CD14-positive monocyte (primary cell): ENCODE data around the gene MAML3. TPM values are rescaled to one million over a fixed set of nuclear protein-coding genes. Genes with fewer than 3 reads are reported as not detected.

Experiments used
- DNase-seq, 3 donors: peaks; one replicate each; pipeline ENCODE4 v3.0.0-alpha.2; 2011 to 2022
- H2AFZ ChIP-seq: 2 replicates; pipeline ENCODE4 v1.6.0; 2012; ENCODE audit warnings: mild to moderate bottlenecking, low read depth, low read length, inconsistent platforms; ENCODE audit not compliant: insufficient read depth, poor library complexity, severe bottlenecking
- H3K27ac ChIP-seq, 2 donors: 1 replicate in 1 of 2; 2 replicates in 1 of 2; pipeline ENCODE4 v1.5.1; 2012 to 2013; ENCODE audit warnings: low read length in 2 of 2, control low read depth in 1 of 2, inconsistent platforms in 1 of 2, low read depth in 1 of 2, mild to moderate bottlenecking in 1 of 2
- H3K27me3 ChIP-seq, 2 donors: one replicate each; pipeline versions ENCODE4 v1.6.0 to v1.6.1; 2011 to 2013; ENCODE audit warnings: low read length in 2 of 2; ENCODE audit not compliant: control insufficient read depth in 2 of 2, insufficient read depth in 2 of 2
- H3K36me3 ChIP-seq, 2 donors: replicated peaks in 1 of 2; 1 replicate in 1 of 2; 2 replicates in 1 of 2; pipeline versions ENCODE4 v1.5.1 to v1.6.1; 2012 to 2013; ENCODE audit warnings: low read length in 2 of 2, control low read depth in 1 of 2, inconsistent platforms in 1 of 2, mild to moderate bottlenecking in 1 of 2; ENCODE audit not compliant: insufficient read depth in 2 of 2, control insufficient read depth in 1 of 2
- H3K4me1 ChIP-seq, 2 donors: 1 replicate in 1 of 2; 2 replicates in 1 of 2; pipeline versions ENCODE4 v1.5.1 to v1.6.1; 2012 to 2013; ENCODE audit warnings: low read length in 2 of 2, control low read depth in 1 of 2, inconsistent platforms in 1 of 2, mild to moderate bottlenecking in 1 of 2, moderate library complexity in 1 of 2; ENCODE audit not compliant: insufficient read depth in 2 of 2, control insufficient read depth in 1 of 2
- H3K4me2 ChIP-seq: replicated peaks from 2 replicates; pipeline ENCODE3; 2012; ENCODE audit warnings: low read length, moderate library complexity, mild to moderate bottlenecking; ENCODE audit not compliant: poor library complexity, severe bottlenecking; ENCODE audit errors: extremely low read depth
- H3K4me3 ChIP-seq, 3 experiments: fragments of 200-600 bp in 1 of 3; sonication (generic) in 1 of 3; replicated peaks in 1 of 3; 1 replicate in 2 of 3; 2 replicates in 1 of 3; pipeline ENCODE4 v1.5.1; 2011 to 2013; ENCODE audit warnings: low read length in 3 of 3, mild to moderate bottlenecking in 3 of 3, control low read depth in 2 of 3, low read depth in 2 of 3, inconsistent platforms in 1 of 3, moderate library complexity in 1 of 3
- H3K79me2 ChIP-seq: 2 replicates; pipeline ENCODE4 v1.6.0; 2012; ENCODE audit warnings: mild to moderate bottlenecking, control low read depth, inconsistent platforms, low read length, moderate library complexity; ENCODE audit not compliant: insufficient read depth
- H3K9ac ChIP-seq: 2 replicates; pipeline ENCODE4 v1.6.0; 2017; ENCODE audit warnings: low read length, mild to moderate bottlenecking; ENCODE audit not compliant: insufficient read depth, poor library complexity, severe bottlenecking
- H3K9me3 ChIP-seq, 2 donors: replicated peaks in 1 of 2; 1 replicate in 1 of 2; 2 replicates in 1 of 2; pipeline versions ENCODE4 v1.5.1 to v1.6.1; 2012 to 2013; ENCODE audit warnings: low read length in 2 of 2, control low read depth in 1 of 2; ENCODE audit not compliant: control insufficient read depth in 1 of 2, insufficient read depth in 1 of 2
- H4K20me1 ChIP-seq: 2 replicates; pipeline ENCODE4 v1.6.0; 2012; ENCODE audit warnings: mild to moderate bottlenecking, low read length, control low read depth, moderate library complexity; ENCODE audit not compliant: insufficient read depth
- H3K27ac Mint-ChIP-seq, 7 donors: one replicate each; pipeline ENCODE4 v1.8.0; 2020; ENCODE audit warnings: mild to moderate bottlenecking in 7 of 7, mixed read lengths in 7 of 7, moderate library complexity in 6 of 7, inconsistent platforms in 2 of 7
- H3K27me3 Mint-ChIP-seq, 3 donors: one replicate each; pipeline ENCODE4 v1.8.0; 2021 to 2022; ENCODE audit warnings: low read depth in 3 of 3, mild to moderate bottlenecking in 3 of 3, mixed read lengths in 3 of 3, moderate library complexity in 3 of 3, inconsistent platforms in 1 of 3
- H3K36me3 Mint-ChIP-seq, 2 donors: one replicate each; pipeline ENCODE4 v1.8.0; 2020; ENCODE audit warnings: mixed read lengths in 2 of 2, inconsistent platforms in 1 of 2, mild to moderate bottlenecking in 1 of 2
- H3K4me1 Mint-ChIP-seq: one replicate; pipeline ENCODE4 v1.8.0; 2020; ENCODE audit warnings: mild to moderate bottlenecking, mixed read lengths
- H3K4me3 Mint-ChIP-seq, 2 donors: one replicate each; pipeline ENCODE4 v1.8.0; 2020; ENCODE audit warnings: mild to moderate bottlenecking in 2 of 2, mixed read lengths in 2 of 2, moderate library complexity in 1 of 2
- H3K9me3 Mint-ChIP-seq, 7 donors: one replicate each; pipeline ENCODE4 v1.8.0; 2020 to 2022; ENCODE audit warnings: mixed read lengths in 7 of 7, mild to moderate bottlenecking in 6 of 7, moderate library complexity in 6 of 7, inconsistent platforms in 2 of 7
- CTCF ChIP-seq: fragments of 200-600 bp; IDR thresholded peaks from one replicate; pipeline ENCODE4 v1.8.0; 2022; ENCODE audit warnings: antibody characterized with exemption, mild to moderate bottlenecking
- WGBS: methylation state at CpG from one replicate; pipeline ENCODE4 v1.1.5; 2013; ENCODE audit warnings: missing lambda C conversion rate; ENCODE audit not compliant: insufficient coverage; 5-methylcytosine and 5-hydroxymethylcytosine counted together
- intact Hi-C, 2 donors: fragments of 100-400 bp; cut with micrococcal nuclease; formaldehyde crosslinking; loops; one replicate each; pipeline versions ENCODE4 v1.15.0 to v1.15.1; 2023
- polyA plus RNA-seq, 3 donors: library from polyadenylated mRNA; depleted of rRNA in 1 of 3; unstranded in 2 of 3; stranded (reverse) in 1 of 3; fragments of 300-500 nt in 2 of 3; fragments of >200 nt in 1 of 3; fragmentation: Illumina TruSeq in 2 of 3; gene quantifications; 1 replicate in 2 of 3; 2 replicates in 1 of 3; pipeline ENCODE4 v1.2.3, GENCODE V29; 2012 to 2021

MAML3 gene
- polyA plus RNA-seq, 3 donors: 1.5 to 6.5 (median 2.3) TPM

DNA sequence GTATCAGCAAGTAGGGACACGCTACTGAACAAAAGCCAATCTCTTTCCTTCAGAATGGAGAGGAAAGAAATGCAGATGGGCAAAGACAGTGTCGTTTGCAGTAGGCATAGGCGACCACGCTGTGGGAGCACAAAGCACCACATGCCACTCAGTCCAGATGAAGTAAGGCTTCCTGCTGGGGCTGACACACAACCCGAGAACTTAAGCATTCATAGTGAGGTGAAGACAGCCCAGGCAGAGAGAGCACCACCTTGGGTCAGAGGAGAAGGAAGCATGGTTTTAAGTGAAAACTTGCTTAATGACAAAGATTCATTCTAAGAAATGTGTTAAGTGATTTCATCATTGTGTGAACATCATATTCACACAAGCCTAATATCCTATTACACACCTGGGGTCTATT is 249.6 kb downstream of the MAML3 start:
- no peaks in the 10 kb centered on the region for H3K27me3 ChIP-seq
- no peaks in the 10 kb centered on the region for H3K79me2 ChIP-seq
- TF ChIP-seq CTCF: no peak
- Mint-ChIP-seq H3K4me3 (no peak overlapping the region), H3K27ac (peak overlapping the region in 5 of 7 donors; percentile 1 to 63 (median 42)), H3K27me3 (peaks cover 0 to 1% (median 0%) of the 10 kb centered on the region in 3 donors), H3K4me1 (peaks cover 18% of the 10 kb centered on the region), H3K36me3 (peaks cover 9 to 10% of the 10 kb centered on the region in 2 donors), H3K9me3 (peaks cover 0 to 9% (median 2%) of the 10 kb centered on the region in 7 donors)
- no peak overlapping the region for H2AFZ ChIP-seq
- no peak for DNase-seq
- H3K27ac ChIP-seq: no peak overlapping the region
- H3K4me2 ChIP-seq: no peak overlapping the region
- no peak overlapping the region for H3K9ac ChIP-seq
- H3K36me3 ChIP-seq: no peaks in the 10 kb centered on the region
- no peaks in the 10 kb centered on the region for H3K9me3 ChIP-seq
- no peak overlapping the region for H3K4me3 ChIP-seq
- H4K20me1 ChIP-seq: peaks cover 3% of the 10 kb centered on the region
- 96% methylated on average over 4 of the region's 5 CpGs for WGBS
- intact Hi-C loops: no loop called here
- peaks cover 0 to 4% of the 10 kb centered on the region in 2 donors for H3K4me1 ChIP-seq

DNA sequence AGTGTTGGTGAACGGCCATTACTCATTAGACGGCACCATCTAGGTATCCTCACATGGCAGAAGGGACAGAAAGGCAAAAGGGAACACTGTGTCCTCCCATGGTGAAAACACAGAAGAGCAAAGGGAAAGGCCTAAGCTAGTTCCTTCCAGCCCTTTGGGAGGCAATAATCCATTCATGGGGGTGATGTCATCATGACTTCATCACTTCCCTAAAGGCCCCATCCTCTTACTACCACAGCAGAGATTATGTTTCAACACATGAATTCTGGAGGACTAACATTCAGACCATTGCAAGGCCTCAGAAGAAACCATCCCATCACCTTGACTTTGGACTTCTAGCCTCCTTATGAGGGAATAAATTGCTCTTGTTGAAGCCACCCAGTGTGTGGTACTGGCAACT is 250.1 kb downstream of the MAML3 start:
- intact Hi-C loops: no loop called here
- no peak overlapping the region for H3K4me3 ChIP-seq
- H3K27ac ChIP-seq: no peak overlapping the region
- no peaks in the 10 kb centered on the region for H3K79me2 ChIP-seq
- no peaks in the 10 kb centered on the region for H3K9me3 ChIP-seq
- peak overlapping the region in 3 of 7 donors; percentile 76 to 87 (median 85) for H3K27ac Mint-ChIP-seq
- H3K4me2 ChIP-seq: no peak overlapping the region
- H3K4me1 ChIP-seq: peaks cover 0 to 4% of the 10 kb centered on the region in 2 donors
- no peaks in the 10 kb centered on the region for H4K20me1 ChIP-seq
- H3K9me3 Mint-ChIP-seq: peaks cover 0 to 9% (median 2%) of the 10 kb centered on the region in 7 donors
- peaks cover 20% of the 10 kb centered on the region for H3K4me1 Mint-ChIP-seq
- no peaks in the 10 kb centered on the region for H3K36me3 ChIP-seq
- no peak overlapping the region for H3K4me3 Mint-ChIP-seq
- no peak overlapping the region for H2AFZ ChIP-seq
- H3K27me3 Mint-ChIP-seq: peaks cover 0 to 1% (median 0%) of the 10 kb centered on the region in 3 donors
- H3K9ac ChIP-seq: no peak overlapping the region
- no peaks in the 10 kb centered on the region for H3K27me3 ChIP-seq
- WGBS: 95% methylated on average over 2 of the region's 2 CpGs
- TF ChIP-seq CTCF: no peak
- peak; percentile 70 to 91 (median 79) for DNase-seq
- H3K36me3 Mint-ChIP-seq: peaks cover 9 to 10% of the 10 kb centered on the region in 2 donors
